HepG2 (cell line): ENCODE results near the gene CEBPB. TPM values are rescaled to one million over a fixed set of nuclear protein-coding genes. Genes with fewer than 3 reads are reported as not detected.

Source experiments
- AGO2 ChIP-seq: fragments of 200-400 bp; formaldehyde crosslinking; optimal IDR thresholded peaks from 2 replicates; pipeline ENCODE3; 2017; ENCODE audit warnings: mild to moderate bottlenecking, low read depth, low read length, moderate library complexity
- RFX3 ChIP-seq: IDR thresholded peaks from 2 replicates; pipeline ENCODE4 v1.6.1; 2016; ENCODE audit warnings: missing biosample characterization, missing genetic modification reagents
- SNAI1 ChIP-seq: sonication (generic); formaldehyde crosslinking; IDR thresholded peaks from 2 replicates; pipeline ENCODE4 v1.5.0; 2020; ENCODE audit warnings: mild to moderate bottlenecking, missing genetic modification reagents, borderline replicate concordance
- STAT6 ChIP-seq: sonication (generic); formaldehyde crosslinking; IDR thresholded peaks from 2 replicates; pipeline ENCODE4 v1.4.0; 2020; ENCODE audit warnings: missing genetic modification reagents, mild to moderate bottlenecking, borderline replicate concordance
- TBL1XR1 ChIP-seq: fragments of 150-350 bp; IDR thresholded peaks from 2 replicates; pipeline ENCODE4 v1.6.1; 2014; ENCODE audit warnings: borderline replicate concordance, low read length; ENCODE audit not compliant: partially characterized antibody
- ZNF264 ChIP-seq: sonication (generic); formaldehyde crosslinking; IDR thresholded peaks from 2 replicates; pipeline ENCODE4 v1.4.0; 2020; ENCODE audit warnings: missing genetic modification reagents
- ZNF552 ChIP-seq: sonication (generic); formaldehyde crosslinking; IDR thresholded peaks from 2 replicates; pipeline ENCODE4 v1.9.0; 2022; ENCODE audit warnings: missing genetic modification reagents, mild to moderate bottlenecking, borderline replicate concordance
- ZNF569 ChIP-seq: sonication (generic); formaldehyde crosslinking; IDR thresholded peaks from 2 replicates; pipeline ENCODE4 v1.5.0; 2020; ENCODE audit warnings: mild to moderate bottlenecking, missing genetic modification reagents, moderate library complexity, borderline replicate concordance
- ZNF580 ChIP-seq: IDR thresholded peaks from 2 replicates; pipeline ENCODE4 v1.6.1; 2016; ENCODE audit warnings: low read depth, borderline replicate concordance
- polyA plus RNA-seq, 8 experiments: library from polyadenylated mRNA; depleted of rRNA in 3 of 8; stranded (reverse) in 7 of 8; unstranded in 1 of 8; fragments of >200 nt; fragmentation: Illumina TruSeq in 4 of 8; extraction: Trizol in 4 of 8; gene quantifications; 2 replicates each; pipeline versions ENCODE4 v1.2.1 to v1.2.3, GENCODE V29; 2011 to 2016; ENCODE audit warnings: low read depth in 4 of 8, missing spikeins in 1 of 8, mixed read lengths in 1 of 8; ENCODE audit not compliant: insufficient read depth in 1 of 8
- total RNA-seq, 5 experiments: library from RNA; depleted of rRNA; stranded (reverse); fragments of >200 nt; fragmentation: Illumina TruSeq; extraction: Trizol; gene quantifications; 2 replicates each; pipeline ENCODE4 v1.2.3, GENCODE V29; 2016; ENCODE audit warnings: low read depth in 1 of 5
- TF ChIP-seq, protein P1 (sequence below): sonication (generic); formaldehyde crosslinking; IDR thresholded peaks from 2 replicates; pipeline ENCODE4 v1.4.0; 2020; ENCODE audit warnings: mild to moderate bottlenecking, missing genetic modification reagents, borderline replicate concordance
- TF ChIP-seq, protein P2 (sequence below): sonication (generic); formaldehyde crosslinking; IDR thresholded peaks from 2 replicates; pipeline ENCODE4 v1.8.0; 2022; ENCODE audit warnings: mild to moderate bottlenecking, missing genetic modification reagents, moderate library complexity
- TF ChIP-seq, protein P3 (sequence below): sonication (generic); formaldehyde crosslinking; IDR thresholded peaks from 2 replicates; pipeline ENCODE4 v1.5.1; 2020; ENCODE audit warnings: mild to moderate bottlenecking, missing genetic modification reagents, borderline replicate concordance

Gene CEBPB
- total and polyA plus RNA-seq, 2 of the 13 experiments (the other 11 are each of a cell fraction or from before 2014, with no cell fraction given): 18.5 to 28.2 TPM

DNA sequence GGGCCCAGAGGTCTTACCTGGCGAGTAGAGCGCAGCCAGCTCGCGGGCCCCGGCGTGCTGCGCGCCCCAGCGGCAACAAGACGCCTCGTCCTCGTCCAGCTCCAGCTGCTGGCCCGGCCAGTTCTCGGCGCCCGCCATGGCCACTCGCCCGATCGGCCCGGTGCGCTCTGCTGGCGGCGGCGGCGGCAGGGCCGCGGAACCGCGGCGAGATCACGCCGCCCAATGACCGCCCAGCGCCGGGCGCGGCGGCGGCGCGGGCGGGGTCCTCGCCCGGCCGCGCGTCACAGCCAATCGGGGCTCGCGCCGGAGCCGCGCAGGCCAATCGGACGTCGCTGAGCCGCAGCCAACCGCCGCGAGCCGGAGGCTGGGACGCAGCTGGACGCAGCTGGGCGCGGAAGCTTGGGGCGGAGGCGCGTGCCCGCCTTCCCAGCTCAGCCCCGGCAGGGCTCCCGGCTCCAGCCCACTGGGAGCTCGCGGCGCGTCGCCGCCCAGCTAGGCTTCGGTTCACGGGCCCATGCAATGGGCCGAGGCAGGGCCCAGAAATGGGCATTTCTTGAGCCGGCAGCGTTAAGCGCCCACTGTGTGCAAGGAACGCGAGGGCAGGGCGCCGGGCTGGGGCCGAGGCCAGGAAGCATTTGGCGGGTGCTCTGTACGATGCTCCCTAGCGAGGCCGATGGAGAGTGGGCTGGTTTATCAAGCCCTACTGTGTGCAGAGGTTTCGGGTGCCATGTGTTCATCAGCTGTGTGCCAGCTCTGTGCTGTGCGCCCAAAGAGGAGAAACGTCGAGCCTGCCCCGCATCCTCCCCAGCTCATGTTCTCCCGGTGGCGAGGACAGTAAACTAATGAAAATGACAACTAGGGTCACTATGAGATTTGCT, 36.9 kb upstream of the CEBPB start, which contains the start of gene PEDS1 (continued):
- TF ChIP-seq, protein P1, sequence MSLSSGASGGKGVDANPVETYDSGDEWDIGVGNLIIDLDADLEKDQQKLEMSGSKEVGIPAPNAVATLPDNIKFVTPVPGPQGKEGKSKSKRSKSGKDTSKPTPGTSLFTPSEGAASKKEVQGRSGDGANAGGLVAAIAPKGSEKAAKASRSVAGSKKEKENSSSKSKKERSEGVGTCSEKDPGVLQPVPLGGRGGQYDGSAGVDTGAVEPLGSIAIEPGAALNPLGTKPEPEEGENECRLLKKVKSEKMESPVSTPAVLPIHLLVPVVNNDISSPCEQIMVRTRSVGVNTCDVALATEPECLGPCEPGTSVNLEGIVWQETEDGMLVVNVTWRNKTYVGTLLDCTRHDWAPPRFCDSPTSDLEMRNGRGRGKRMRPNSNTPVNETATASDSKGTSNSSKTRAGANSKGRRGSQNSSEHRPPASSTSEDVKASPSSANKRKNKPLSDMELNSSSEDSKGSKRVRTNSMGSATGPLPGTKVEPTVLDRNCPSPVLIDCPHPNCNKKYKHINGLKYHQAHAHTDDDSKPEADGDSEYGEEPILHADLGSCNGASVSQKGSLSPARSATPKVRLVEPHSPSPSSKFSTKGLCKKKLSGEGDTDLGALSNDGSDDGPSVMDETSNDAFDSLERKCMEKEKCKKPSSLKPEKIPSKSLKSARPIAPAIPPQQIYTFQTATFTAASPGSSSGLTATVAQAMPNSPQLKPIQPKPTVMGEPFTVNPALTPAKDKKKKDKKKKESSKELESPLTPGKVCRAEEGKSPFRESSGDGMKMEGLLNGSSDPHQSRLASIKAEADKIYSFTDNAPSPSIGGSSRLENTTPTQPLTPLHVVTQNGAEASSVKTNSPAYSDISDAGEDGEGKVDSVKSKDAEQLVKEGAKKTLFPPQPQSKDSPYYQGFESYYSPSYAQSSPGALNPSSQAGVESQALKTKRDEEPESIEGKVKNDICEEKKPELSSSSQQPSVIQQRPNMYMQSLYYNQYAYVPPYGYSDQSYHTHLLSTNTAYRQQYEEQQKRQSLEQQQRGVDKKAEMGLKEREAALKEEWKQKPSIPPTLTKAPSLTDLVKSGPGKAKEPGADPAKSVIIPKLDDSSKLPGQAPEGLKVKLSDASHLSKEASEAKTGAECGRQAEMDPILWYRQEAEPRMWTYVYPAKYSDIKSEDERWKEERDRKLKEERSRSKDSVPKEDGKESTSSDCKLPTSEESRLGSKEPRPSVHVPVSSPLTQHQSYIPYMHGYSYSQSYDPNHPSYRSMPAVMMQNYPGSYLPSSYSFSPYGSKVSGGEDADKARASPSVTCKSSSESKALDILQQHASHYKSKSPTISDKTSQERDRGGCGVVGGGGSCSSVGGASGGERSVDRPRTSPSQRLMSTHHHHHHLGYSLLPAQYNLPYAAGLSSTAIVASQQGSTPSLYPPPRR: peak; percentile 79
- TF ChIP-seq TBL1XR1 (peak; percentile 46), SNAI1 (CRISPR knock-in tag) (0 out of 2 replicates have a peak, but pooled peaks have one; percentile 86), ZNF264 (CRISPR knock-in tag) (no peak; the same call in 1 of the 2 replicates), ZNF580 (CRISPR knock-in tag) (peak; percentile 90; the same call in 1 of the 2 replicates), RFX3 (no peak; the same call in 1 of the 2 replicates), ZNF552 (CRISPR knock-in tag) (peak; percentile 3; the same call in 1 of the 2 replicates), STAT6 (CRISPR knock-in tag) (no peak; the same call in 1 of the 2 replicates), ZNF569 (CRISPR knock-in tag) (no peak), AGO2 (peak; percentile 73)
- TF ChIP-seq, protein P2, sequence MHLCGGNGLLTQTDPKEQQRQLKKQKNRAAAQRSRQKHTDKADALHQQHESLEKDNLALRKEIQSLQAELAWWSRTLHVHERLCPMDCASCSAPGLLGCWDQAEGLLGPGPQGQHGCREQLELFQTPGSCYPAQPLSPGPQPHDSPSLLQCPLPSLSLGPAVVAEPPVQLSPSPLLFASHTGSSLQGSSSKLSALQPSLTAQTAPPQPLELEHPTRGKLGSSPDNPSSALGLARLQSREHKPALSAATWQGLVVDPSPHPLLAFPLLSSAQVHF (CRISPR knock-in tag): peak; percentile 93; the same call in 1 of the 2 replicates
- TF ChIP-seq, protein P3, sequence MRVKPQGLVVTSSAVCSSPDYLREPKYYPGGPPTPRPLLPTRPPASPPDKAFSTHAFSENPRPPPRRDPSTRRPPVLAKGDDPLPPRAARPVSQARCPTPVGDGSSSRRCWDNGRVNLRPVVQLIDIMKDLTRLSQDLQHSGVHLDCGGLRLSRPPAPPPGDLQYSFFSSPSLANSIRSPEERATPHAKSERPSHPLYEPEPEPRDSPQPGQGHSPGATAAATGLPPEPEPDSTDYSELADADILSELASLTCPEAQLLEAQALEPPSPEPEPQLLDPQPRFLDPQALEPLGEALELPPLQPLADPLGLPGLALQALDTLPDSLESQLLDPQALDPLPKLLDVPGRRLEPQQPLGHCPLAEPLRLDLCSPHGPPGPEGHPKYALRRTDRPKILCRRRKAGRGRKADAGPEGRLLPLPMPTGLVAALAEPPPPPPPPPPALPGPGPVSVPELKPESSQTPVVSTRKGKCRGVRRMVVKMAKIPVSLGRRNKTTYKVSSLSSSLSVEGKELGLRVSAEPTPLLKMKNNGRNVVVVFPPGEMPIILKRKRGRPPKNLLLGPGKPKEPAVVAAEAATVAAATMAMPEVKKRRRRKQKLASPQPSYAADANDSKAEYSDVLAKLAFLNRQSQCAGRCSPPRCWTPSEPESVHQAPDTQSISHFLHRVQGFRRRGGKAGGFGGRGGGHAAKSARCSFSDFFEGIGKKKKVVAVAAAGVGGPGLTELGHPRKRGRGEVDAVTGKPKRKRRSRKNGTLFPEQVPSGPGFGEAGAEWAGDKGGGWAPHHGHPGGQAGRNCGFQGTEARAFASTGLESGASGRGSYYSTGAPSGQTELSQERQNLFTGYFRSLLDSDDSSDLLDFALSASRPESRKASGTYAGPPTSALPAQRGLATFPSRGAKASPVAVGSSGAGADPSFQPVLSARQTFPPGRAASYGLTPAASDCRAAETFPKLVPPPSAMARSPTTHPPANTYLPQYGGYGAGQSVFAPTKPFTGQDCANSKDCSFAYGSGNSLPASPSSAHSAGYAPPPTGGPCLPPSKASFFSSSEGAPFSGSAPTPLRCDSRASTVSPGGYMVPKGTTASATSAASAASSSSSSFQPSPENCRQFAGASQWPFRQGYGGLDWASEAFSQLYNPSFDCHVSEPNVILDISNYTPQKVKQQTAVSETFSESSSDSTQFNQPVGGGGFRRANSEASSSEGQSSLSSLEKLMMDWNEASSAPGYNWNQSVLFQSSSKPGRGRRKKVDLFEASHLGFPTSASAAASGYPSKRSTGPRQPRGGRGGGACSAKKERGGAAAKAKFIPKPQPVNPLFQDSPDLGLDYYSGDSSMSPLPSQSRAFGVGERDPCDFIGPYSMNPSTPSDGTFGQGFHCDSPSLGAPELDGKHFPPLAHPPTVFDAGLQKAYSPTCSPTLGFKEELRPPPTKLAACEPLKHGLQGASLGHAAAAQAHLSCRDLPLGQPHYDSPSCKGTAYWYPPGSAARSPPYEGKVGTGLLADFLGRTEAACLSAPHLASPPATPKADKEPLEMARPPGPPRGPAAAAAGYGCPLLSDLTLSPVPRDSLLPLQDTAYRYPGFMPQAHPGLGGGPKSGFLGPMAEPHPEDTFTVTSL (CRISPR knock-in tag): peak; percentile 82
